ENCODE data around the gene FGD5.
A peak's percentile ranks its signal among the peaks of the same experiment; 100 is the strongest.

Gene FGD5

DNA sequence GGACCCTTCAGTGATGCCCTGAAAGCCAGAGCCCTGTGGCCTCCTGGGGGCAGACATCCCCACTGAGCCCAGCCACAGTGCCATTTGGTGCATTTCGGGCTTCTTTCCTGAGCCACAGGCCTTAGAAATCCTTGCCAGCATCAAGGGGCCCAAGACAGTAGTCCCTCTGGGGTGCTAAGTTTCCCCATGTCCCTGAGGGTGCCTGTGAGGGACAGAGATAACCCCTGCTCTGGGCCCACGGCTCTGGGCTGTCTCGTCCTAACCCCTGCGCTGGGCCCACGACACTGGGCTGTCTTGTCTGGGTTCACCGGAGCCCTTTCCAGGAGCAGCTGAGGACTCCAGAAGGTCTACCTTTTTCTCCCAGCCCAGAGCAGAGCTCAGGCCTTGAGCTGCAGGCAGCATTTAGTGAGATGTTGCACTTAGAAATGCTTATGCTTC lies 45.1 kb upstream of the FGD5 start:
- TF ChIP-seq, protein P1, sequence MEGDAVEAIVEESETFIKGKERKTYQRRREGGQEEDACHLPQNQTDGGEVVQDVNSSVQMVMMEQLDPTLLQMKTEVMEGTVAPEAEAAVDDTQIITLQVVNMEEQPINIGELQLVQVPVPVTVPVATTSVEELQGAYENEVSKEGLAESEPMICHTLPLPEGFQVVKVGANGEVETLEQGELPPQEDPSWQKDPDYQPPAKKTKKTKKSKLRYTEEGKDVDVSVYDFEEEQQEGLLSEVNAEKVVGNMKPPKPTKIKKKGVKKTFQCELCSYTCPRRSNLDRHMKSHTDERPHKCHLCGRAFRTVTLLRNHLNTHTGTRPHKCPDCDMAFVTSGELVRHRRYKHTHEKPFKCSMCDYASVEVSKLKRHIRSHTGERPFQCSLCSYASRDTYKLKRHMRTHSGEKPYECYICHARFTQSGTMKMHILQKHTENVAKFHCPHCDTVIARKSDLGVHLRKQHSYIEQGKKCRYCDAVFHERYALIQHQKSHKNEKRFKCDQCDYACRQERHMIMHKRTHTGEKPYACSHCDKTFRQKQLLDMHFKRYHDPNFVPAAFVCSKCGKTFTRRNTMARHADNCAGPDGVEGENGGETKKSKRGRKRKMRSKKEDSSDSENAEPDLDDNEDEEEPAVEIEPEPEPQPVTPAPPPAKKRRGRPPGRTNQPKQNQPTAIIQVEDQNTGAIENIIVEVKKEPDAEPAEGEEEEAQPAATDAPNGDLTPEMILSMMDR (IDR thresholded peaks at IDR 0.05; ENCODE audit: borderline replicate concordance, control extremely low read depth, extremely low read depth, insufficient read depth, missing control alignments) = no peak
- no peak for DNase-seq (ENCODE audit: low spot score)
- in situ Hi-C loops (cut with MboI; ENCODE audit: low sequenced_read_pairs, unreplicated experiment) = no loop called here

DNA sequence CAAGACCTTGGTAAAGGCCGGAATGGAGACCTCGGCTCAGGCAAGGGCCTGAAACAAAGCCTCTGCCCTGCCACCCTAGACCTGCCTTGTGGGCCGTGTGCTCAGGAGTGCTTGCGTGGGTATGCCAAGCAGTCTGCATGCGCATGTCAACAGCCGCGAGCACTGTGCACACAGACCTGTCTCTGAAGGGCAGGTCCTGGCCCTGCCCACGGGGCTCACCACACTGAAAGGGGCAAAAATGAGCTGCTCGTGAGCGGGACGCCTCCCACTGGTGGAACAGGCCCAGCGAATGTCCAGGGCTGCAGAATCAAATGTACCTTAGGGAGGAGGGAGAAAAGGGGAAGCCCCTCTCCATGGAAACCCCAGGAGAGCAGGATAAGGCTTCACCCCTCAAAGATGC lies 44.3 kb upstream of the FGD5 start:
- in situ Hi-C loops (cut with MboI; ENCODE audit: low sequenced_read_pairs, unreplicated experiment) = no loop called here
- DNase-seq (ENCODE audit: low spot score) = no peak
- TF ChIP-seq, protein P1 (IDR thresholded peaks at IDR 0.05; ENCODE audit: borderline replicate concordance, control extremely low read depth, extremely low read depth, insufficient read depth, missing control alignments) = no peak

DNA sequence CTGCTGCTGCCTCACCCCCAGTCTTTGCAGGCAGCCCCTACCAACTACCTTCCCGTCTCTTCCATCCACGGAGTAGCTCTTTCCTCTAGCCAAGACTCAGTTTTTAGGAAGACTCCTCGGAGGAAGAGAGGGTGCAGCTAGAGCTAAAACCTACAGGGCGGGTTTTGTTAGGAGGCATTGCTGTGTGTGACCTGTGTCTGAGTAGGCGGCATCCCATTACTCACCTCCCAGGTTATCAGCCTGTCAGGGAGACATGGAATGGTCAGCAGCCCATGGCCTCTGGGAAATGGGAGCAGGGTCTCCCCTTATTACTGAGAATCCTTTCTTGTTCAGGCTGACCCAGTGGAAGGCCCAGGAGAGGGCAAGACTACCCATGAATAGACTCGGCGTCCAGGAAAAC lies 43.8 kb upstream of the FGD5 start:
- DNase-seq (ENCODE audit: low spot score) = no peak
- TF ChIP-seq, protein P1 (IDR thresholded peaks at IDR 0.05; ENCODE audit: borderline replicate concordance, control extremely low read depth, extremely low read depth, insufficient read depth, missing control alignments) = no peak
- in situ Hi-C loops (cut with MboI; ENCODE audit: low sequenced_read_pairs, unreplicated experiment) = no loop called here

DNA sequence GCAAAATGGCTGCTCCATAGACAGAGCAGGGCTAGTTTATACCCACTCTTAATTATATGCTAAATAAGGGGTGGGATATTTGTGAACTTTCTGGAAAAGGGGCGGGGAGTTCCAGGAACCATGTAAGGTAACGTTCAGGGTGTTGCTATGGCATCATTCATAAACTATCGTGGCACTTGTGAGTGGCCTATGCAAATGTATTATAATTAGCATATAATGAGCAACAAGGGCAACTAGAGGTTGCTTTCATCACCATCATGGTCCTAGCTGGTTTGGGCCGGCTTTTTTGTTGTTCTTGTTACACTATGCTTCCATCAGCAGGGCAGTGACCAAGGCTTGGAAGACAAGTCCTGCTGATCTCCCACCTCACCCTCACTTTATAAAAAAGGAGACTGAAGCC lies 43.2 kb upstream of the FGD5 start:
- TF ChIP-seq, protein P1 (IDR thresholded peaks at IDR 0.05; ENCODE audit: borderline replicate concordance, control extremely low read depth, extremely low read depth, insufficient read depth, missing control alignments) = no peak
- in situ Hi-C loops (cut with MboI; ENCODE audit: low sequenced_read_pairs, unreplicated experiment) = no loop called here
- no peak for DNase-seq (ENCODE audit: low spot score)

DNA sequence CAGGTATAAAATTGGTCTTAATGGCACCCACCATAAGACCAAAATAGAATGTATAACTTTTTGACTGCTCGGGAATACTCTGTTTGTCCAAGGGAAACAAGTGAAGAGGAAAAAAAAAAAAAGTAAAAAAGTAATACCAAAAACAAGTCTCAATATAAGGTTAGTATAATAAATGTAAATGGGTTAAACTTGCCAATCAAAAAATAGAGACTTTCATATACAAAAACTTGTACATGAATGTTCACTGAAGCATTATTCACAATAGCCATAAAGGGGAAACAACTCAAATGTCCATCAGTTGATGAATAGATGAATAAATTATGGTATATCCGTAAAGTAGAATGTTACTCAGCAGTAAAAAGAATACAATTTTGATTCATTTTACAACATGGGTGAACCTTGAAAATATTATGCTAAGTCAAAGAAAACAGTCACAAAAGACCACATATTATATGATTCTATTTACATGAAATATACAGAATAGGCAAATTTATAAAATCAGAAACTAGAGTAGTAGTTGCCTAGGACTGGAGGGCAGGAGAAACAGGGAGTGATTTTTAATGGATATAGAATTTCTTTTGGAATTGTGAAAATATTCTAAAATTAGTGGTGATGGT lies 39.6 kb upstream of the FGD5 start:
- in situ Hi-C loops (cut with MboI; ENCODE audit: low sequenced_read_pairs, unreplicated experiment) = no loop called here
- DNase-seq (ENCODE audit: low spot score) = no peak
- TF ChIP-seq, protein P1 (IDR thresholded peaks at IDR 0.05; ENCODE audit: borderline replicate concordance, control extremely low read depth, extremely low read depth, insufficient read depth, missing control alignments) = no peak

DNA sequence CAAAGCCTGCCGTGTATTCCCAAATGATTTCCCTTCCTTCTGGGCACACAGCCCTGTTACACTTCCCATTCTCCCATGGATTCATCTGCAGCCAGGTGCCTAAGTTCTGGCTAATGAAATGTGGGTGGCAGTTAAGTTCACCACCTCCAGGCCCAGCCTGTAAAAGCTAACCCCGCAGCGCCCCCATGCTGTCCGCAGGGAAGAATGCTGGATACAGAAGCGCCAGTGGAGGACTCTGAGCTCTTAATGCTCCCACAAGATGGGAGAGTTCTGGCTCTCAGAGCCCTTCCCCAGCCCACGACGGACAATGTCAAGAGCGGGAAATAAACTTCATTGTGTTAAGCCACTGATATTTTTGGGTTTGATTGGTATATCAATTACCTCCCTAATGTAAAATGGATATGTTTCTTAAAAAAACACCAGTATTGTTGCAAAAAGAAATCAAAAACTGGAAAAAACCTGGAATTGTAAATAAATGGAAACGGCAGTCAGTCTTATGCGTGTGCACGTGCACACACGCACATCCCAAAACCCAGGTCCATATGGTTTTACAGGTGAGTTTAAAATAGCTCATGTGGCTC lies 37.7 kb upstream of the FGD5 start:
- in situ Hi-C loops (cut with MboI; ENCODE audit: low sequenced_read_pairs, unreplicated experiment) = loop anchor here (10.0 kb wide), 1 partner anchor 106 kb away; the partner anchor contains the start of gene C3orf20
- TF ChIP-seq, protein P1 (IDR thresholded peaks at IDR 0.05; ENCODE audit: borderline replicate concordance, control extremely low read depth, extremely low read depth, insufficient read depth, missing control alignments) = peak; percentile 79

More for the DNA sequence above, 37.7 kb upstream of the FGD5 start:
- DNase-seq (ENCODE audit: low spot score) = peak; percentile 82
